ENCODE results near the gene AMOTL2. TPM values are rescaled to one million over a fixed set of nuclear protein-coding genes. Genes with fewer than 3 reads are reported as not detected.

Gene AMOTL2
- total and polyA plus RNA-seq, 2 donors (not counting 1 experiment from before 2014, with no cell fraction given), result not detected

DNA sequence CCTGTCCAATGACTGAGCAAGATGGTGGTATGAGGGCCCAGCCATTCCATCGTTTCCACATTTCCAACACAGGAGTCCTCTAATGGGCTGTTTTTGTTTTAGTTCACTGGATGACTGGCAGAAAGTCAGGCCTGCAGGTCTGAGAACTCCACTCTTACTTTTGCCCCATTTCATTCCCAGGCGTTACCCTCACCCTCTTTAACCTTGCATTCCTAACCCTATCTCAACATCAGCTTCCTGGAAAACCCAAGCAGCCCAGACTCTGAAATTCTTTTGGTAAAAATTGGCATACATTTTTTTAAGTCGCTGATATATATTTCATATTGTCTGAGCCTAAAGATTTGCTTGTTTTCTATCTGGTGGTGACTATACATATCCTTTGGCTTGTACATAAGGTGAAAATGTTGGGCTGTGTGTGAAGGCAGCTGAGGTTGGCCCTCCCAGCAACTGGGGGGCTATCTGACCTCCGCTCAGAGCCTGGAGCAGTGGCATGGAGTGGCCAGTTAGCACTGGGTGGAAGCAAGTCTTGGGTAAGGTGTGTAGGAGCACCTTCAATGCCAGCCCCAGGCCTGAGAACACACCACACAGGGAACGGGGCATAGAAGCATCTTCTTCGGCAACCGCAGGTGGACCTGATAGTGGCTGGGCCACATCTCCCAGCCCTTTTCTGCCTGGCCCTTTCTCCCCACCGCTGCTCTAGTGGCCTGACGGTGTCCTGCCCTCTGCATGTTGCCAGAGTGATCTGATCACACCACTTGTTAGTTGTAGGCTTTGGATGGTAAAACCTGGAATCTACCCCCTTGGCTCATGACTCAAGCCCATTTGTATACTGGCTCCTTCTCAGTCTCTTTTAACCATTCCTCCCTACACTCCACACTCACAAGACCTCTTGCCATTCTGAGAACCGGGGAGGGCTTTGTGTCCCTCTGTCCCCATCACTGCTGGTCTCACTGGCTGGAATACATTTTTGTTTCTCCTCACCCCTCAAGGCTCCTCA is 50.0 kb downstream of the AMOTL2 start:
- 86% methylated on average over 9 of the region's 10 CpGs for WGBS (ENCODE audit: insufficient coverage)
- no peak overlapping the region for H3K4me2 ChIP-seq (replicated peaks; ENCODE audit: low read depth, low read length, poor library complexity, severe bottlenecking)
- H2AFZ ChIP-seq (ENCODE audit: insufficient read depth, low read depth, low read length, poor library complexity, severe bottlenecking), result no peak overlapping the region
- DNase-seq, result no peak
- no peaks in the 10 kb centered on the region for H3K9me3 ChIP-seq (ENCODE audit: control extremely low read depth in 1 of 3, control insufficient read depth in 2 of 3, insufficient read depth in 1 of 3, low read length in 2 of 3)
- ChIA-PET POLR2A (no interaction called here), CTCF (no interaction called here)
- H3K4me1 ChIP-seq (ENCODE audit: control insufficient read depth in 2 of 2, insufficient read depth in 2 of 2, low read length in 2 of 2), result no peaks in the 10 kb centered on the region
- no peak overlapping the region for H3K27ac ChIP-seq (ENCODE audit: low read length in 2 of 2)
- Mint-ChIP-seq H3K4me3 (no peak overlapping the region), H3K9me3 (ENCODE audit: insufficient read depth) (no peaks in the 10 kb centered on the region), H3K27me3 (peaks cover 12% of the 10 kb centered on the region), H3K27ac (no peak overlapping the region), H3K4me1 (no peaks in the 10 kb centered on the region)
- ATAC-seq (ENCODE audit: low read depth), result no peak
- H3K27me3 ChIP-seq (replicated peaks in 1 of 4; ENCODE audit: control extremely low read depth in 1 of 4, control insufficient read depth in 3 of 4, insufficient read depth in 4 of 4, low read length in 3 of 4), result peaks cover 0 to 3% (median 0%) of the 10 kb centered on the region in 4 experiments
- H3K79me2 ChIP-seq (ENCODE audit: control insufficient read depth, insufficient read depth, low read length), result no peaks in the 10 kb centered on the region
- intact Hi-C loops (cut with micrococcal nuclease), result no loop called here
- TF ChIP-seq EZH2 (IDR thresholded peaks at IDR 0.05; ENCODE audit: borderline replicate concordance, insufficient read depth, low read depth, low read length, poor library complexity, severe bottlenecking), result no peak
- TF ChIP-seq, protein P1, sequence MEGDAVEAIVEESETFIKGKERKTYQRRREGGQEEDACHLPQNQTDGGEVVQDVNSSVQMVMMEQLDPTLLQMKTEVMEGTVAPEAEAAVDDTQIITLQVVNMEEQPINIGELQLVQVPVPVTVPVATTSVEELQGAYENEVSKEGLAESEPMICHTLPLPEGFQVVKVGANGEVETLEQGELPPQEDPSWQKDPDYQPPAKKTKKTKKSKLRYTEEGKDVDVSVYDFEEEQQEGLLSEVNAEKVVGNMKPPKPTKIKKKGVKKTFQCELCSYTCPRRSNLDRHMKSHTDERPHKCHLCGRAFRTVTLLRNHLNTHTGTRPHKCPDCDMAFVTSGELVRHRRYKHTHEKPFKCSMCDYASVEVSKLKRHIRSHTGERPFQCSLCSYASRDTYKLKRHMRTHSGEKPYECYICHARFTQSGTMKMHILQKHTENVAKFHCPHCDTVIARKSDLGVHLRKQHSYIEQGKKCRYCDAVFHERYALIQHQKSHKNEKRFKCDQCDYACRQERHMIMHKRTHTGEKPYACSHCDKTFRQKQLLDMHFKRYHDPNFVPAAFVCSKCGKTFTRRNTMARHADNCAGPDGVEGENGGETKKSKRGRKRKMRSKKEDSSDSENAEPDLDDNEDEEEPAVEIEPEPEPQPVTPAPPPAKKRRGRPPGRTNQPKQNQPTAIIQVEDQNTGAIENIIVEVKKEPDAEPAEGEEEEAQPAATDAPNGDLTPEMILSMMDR (IDR thresholded peaks at IDR 0.05), result no peak
- H3K9ac ChIP-seq (ENCODE audit: low read length), result no peak overlapping the region
- no peaks in the 10 kb centered on the region for H4K20me1 ChIP-seq (ENCODE audit: control insufficient read depth, insufficient read depth, low read length, poor library complexity, severe bottlenecking)
- H3K4me3 ChIP-seq (ENCODE audit: control extremely low read depth in 1 of 5, extremely low read depth in 1 of 5, insufficient read depth in 1 of 5, low read depth in 2 of 5, low read length in 4 of 5), result no peak overlapping the region
- H3K36me3 ChIP-seq (replicated peaks in 1 of 2; ENCODE audit: control extremely low read depth in 1 of 2, control insufficient read depth in 1 of 2, extremely low read depth in 1 of 2, insufficient read depth in 2 of 2, low read length in 1 of 2), result no peaks in the 10 kb centered on the region

DNA sequence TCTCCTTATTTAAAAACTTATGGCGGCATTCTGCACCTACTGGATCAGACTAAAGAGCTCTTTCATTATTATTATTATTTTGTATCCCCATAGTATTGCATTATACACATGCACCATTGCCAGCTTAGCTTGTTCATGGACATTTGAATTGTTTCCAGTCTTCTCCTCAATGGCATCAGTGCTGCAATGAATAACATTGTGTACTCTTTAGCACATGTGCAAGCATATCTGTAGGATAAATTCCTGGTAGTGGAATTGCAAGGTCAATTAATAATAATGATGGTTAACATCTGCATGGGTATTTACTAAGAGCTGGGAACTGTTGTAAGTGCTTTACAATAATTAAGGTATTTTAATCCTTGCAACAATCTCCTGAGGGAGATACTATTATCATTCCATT is 52.0 kb downstream of the AMOTL2 start:
- CTCF ChIA-PET, result no interaction called here
- no peaks in the 10 kb centered on the region for H3K4me1 Mint-ChIP-seq
- ATAC-seq (ENCODE audit: low read depth), result no peak
- TF ChIP-seq, protein P1 (IDR thresholded peaks at IDR 0.05), result no peak
- TF ChIP-seq EZH2 (IDR thresholded peaks at IDR 0.05; ENCODE audit: borderline replicate concordance, insufficient read depth, low read depth, low read length, poor library complexity, severe bottlenecking), result no peak
- no peak overlapping the region for H3K4me3 Mint-ChIP-seq
- no CpG with 5 or more reads among the region's 1 CpG for WGBS (ENCODE audit: insufficient coverage)
- H3K9ac ChIP-seq (ENCODE audit: low read length), result no peak overlapping the region
- POLR2A ChIA-PET, result no interaction called here
- H3K27me3 Mint-ChIP-seq, result peaks cover 19% of the 10 kb centered on the region
- no peak for DNase-seq
- H3K9me3 ChIP-seq (ENCODE audit: control extremely low read depth in 1 of 3, control insufficient read depth in 2 of 3, insufficient read depth in 1 of 3, low read length in 2 of 3), result no peaks in the 10 kb centered on the region
- H2AFZ ChIP-seq (ENCODE audit: insufficient read depth, low read depth, low read length, poor library complexity, severe bottlenecking), result no peak overlapping the region
- intact Hi-C loops (cut with micrococcal nuclease), result no loop called here
- H3K4me2 ChIP-seq (replicated peaks; ENCODE audit: low read depth, low read length, poor library complexity, severe bottlenecking), result no peak overlapping the region
- H3K27me3 ChIP-seq (replicated peaks in 1 of 4; ENCODE audit: control extremely low read depth in 1 of 4, control insufficient read depth in 3 of 4, insufficient read depth in 4 of 4, low read length in 3 of 4), result peaks cover 0 to 3% (median under 1%) of the 10 kb centered on the region in 4 experiments
- no peaks in the 10 kb centered on the region for H3K4me1 ChIP-seq (ENCODE audit: control insufficient read depth in 2 of 2, insufficient read depth in 2 of 2, low read length in 2 of 2)
- no peaks in the 10 kb centered on the region for H3K9me3 Mint-ChIP-seq (ENCODE audit: insufficient read depth)
- no peaks in the 10 kb centered on the region for H3K79me2 ChIP-seq (ENCODE audit: control insufficient read depth, insufficient read depth, low read length)
- H3K4me3 ChIP-seq (ENCODE audit: control extremely low read depth in 1 of 5, extremely low read depth in 1 of 5, insufficient read depth in 1 of 5, low read depth in 2 of 5, low read length in 4 of 5), result no peak overlapping the region
- no peaks in the 10 kb centered on the region for H4K20me1 ChIP-seq (ENCODE audit: control insufficient read depth, insufficient read depth, low read length, poor library complexity, severe bottlenecking)
- no peak overlapping the region for H3K27ac Mint-ChIP-seq
- no peak overlapping the region for H3K27ac ChIP-seq (ENCODE audit: low read length in 2 of 2)
- H3K36me3 ChIP-seq (replicated peaks in 1 of 2; ENCODE audit: control extremely low read depth in 1 of 2, control insufficient read depth in 1 of 2, extremely low read depth in 1 of 2, insufficient read depth in 2 of 2, low read length in 1 of 2), result no peaks in the 10 kb centered on the region
